Measurements from ENCODE around the gene TIMP1.

The TIMP1 gene

GRCh38 chrX:47562615-47563243 is 19.5 kb upstream of the TIMP1 start:
- H3K9ac ChIP-seq (ENCODE audit: low read length) = no peak overlapping the region
- H3K4me1 ChIP-seq (ENCODE audit: control insufficient read depth, insufficient read depth, low read length) = peaks cover 8% of the 10 kb centered on the region; the same call in 1 of the 2 replicates
- no peak overlapping the region for H3K27ac ChIP-seq (ENCODE audit: low read depth, low read length)
- no peaks in the 10 kb centered on the region for H3K27me3 ChIP-seq (ENCODE audit: control insufficient read depth, insufficient read depth, low read length)
- H3K4me3 ChIP-seq (ENCODE audit: low read depth, low read length) = no peak overlapping the region
- H3K36me3 ChIP-seq (ENCODE audit: control insufficient read depth, insufficient read depth, low read length) = peaks cover 43% of the 10 kb centered on the region
- peaks cover 5% of the 10 kb centered on the region; the same call in 1 of the 2 replicates for H3K9me3 ChIP-seq (ENCODE audit: control insufficient read depth, insufficient read depth, low read depth, low read length)

- Histone ChIP-seq H3K9me3 (ENCODE audit: control insufficient read depth, insufficient read depth, low read depth, low read length) (peaks cover 7% of the 10 kb centered on the region; the same call in 1 of the 2 replicates), H3K4me1 (ENCODE audit: control insufficient read depth, insufficient read depth, low read length) (peaks cover 8% of the 10 kb centered on the region; the same call in 1 of the 2 replicates), H3K36me3 (ENCODE audit: control insufficient read depth, insufficient read depth, low read length) (peaks cover 53% of the 10 kb centered on the region)
Observed at GRCh38 chrX:47563801-47564315, 18.4 kb upstream of the TIMP1 start.

GRCh38 chrX:47564438-47565085 is 17.7 kb upstream of the TIMP1 start:
- Histone ChIP-seq H3K36me3 (ENCODE audit: control insufficient read depth, insufficient read depth, low read length) (peaks cover 59% of the 10 kb centered on the region), H3K27ac (ENCODE audit: low read depth, low read length) (no peak overlapping the region), H3K4me3 (ENCODE audit: low read depth, low read length) (no peak overlapping the region), H3K27me3 (ENCODE audit: control insufficient read depth, insufficient read depth, low read length) (no peaks in the 10 kb centered on the region), H3K9me3 (ENCODE audit: control insufficient read depth, insufficient read depth, low read depth, low read length) (peaks cover 7% of the 10 kb centered on the region; the same call in 1 of the 2 replicates), H3K4me1 (ENCODE audit: control insufficient read depth, insufficient read depth, low read length) (peaks cover 8% of the 10 kb centered on the region; the same call in 1 of the 2 replicates), H3K9ac (ENCODE audit: low read length) (no peak overlapping the region)

More at GRCh38 chrX:47563801-47564315, 18.4 kb upstream of the TIMP1 start:
- Histone ChIP-seq H3K4me3 (ENCODE audit: low read depth, low read length) (no peak overlapping the region), H3K9ac (ENCODE audit: low read length) (no peak overlapping the region), H3K27ac (ENCODE audit: low read depth, low read length) (no peak overlapping the region), H3K27me3 (ENCODE audit: control insufficient read depth, insufficient read depth, low read length) (no peaks in the 10 kb centered on the region)

DNA sequence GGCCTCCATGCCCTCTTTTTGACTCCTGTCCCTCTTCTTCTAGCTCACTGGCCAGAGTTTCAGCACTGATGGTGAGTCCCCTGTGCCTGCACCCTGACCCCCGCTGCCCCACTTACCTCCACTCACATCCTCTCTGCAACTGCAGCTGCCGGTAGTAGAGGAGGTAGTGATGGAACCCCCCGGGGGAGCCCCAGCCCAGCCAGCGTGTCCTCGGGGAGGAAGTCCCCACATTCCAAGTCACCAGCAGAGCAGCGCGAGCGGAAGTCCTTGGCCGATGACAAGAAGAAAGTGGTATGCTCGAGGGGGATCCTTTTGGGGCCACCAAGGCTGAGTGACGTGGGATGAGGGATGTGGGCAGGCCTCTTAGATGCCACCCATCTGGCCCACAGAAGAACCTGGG is 15.4 kb upstream of the TIMP1 start:
- H3K36me3 ChIP-seq (ENCODE audit: control insufficient read depth, insufficient read depth, low read length) = peaks cover 82% of the 10 kb centered on the region
- H3K9ac ChIP-seq (ENCODE audit: low read length) = no peak overlapping the region
- H3K27ac ChIP-seq (ENCODE audit: low read depth, low read length) = no peak overlapping the region
- H3K4me1 ChIP-seq (ENCODE audit: control insufficient read depth, insufficient read depth, low read length) = 0 out of 2 replicates have a peak, but pooled peaks cover 1% of the 10 kb centered on the region
- H3K4me3 ChIP-seq (ENCODE audit: low read depth, low read length) = no peak overlapping the region
- peaks cover 12% of the 10 kb centered on the region; the same call in 1 of the 2 replicates for H3K9me3 ChIP-seq (ENCODE audit: control insufficient read depth, insufficient read depth, low read depth, low read length)
- no peaks in the 10 kb centered on the region for H3K27me3 ChIP-seq (ENCODE audit: control insufficient read depth, insufficient read depth, low read length)

DNA sequence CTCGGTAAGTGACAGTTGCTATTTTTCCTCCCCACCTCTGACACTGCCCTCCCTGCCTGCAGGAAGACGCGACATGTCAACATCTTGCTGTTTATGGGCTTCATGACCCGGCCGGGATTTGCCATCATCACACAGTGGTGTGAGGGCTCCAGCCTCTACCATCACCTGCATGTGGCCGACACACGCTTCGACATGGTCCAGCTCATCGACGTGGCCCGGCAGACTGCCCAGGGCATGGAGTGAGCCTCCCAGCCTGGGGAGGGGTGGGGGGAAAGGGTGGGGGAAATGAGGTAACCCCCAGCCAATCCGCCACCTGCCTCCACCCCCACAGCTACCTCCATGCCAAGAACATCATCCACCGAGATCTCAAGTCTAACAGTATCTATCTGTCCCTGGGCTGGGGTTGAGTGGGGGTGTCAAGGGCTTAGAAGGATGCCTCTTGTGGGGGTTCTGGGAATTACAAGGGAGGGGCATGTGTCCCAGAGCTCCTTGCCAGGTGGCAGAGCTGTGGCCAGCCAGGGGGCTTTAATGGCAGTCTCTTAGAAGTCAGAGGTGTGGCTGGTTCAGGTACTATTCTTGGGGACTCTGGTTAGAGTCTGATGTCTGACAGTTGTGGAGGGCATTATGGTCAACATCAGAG is 13.5 kb upstream of the TIMP1 start:
- peaks cover 18% of the 10 kb centered on the region; the same call in 1 of the 2 replicates for H3K9me3 ChIP-seq (ENCODE audit: control insufficient read depth, insufficient read depth, low read depth, low read length)
- H3K9ac ChIP-seq (ENCODE audit: low read length) = no peak overlapping the region
- H3K27ac ChIP-seq (ENCODE audit: low read depth, low read length) = no peak overlapping the region
- no peak overlapping the region for H3K4me3 ChIP-seq (ENCODE audit: low read depth, low read length)
- peaks cover 73% of the 10 kb centered on the region for H3K36me3 ChIP-seq (ENCODE audit: control insufficient read depth, insufficient read depth, low read length)
- no peaks in the 10 kb centered on the region for H3K27me3 ChIP-seq (ENCODE audit: control insufficient read depth, insufficient read depth, low read length)
- H3K4me1 ChIP-seq (ENCODE audit: control insufficient read depth, insufficient read depth, low read length) = peaks cover 13% of the 10 kb centered on the region

DNA sequence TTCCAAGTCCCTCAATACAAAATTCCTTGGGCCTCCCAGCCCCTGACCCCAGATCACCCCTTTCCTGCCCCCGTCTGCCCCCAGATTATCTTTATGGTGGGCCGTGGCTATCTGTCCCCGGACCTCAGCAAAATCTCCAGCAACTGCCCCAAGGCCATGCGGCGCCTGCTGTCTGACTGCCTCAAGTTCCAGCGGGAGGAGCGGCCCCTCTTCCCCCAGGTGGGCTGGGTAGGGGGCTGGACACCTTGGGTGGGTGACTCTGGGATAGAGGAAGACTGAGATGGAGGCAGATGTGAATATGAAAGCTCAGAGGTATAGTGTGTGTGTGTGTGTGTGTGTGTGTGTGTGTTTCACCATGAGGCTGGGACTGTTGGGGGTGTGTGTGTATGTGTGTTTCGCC is 11.4 kb upstream of the TIMP1 start:
- no peak overlapping the region for H3K9ac ChIP-seq (ENCODE audit: low read length)
- no peak overlapping the region for H3K4me3 ChIP-seq (ENCODE audit: low read depth, low read length)
- H3K9me3 ChIP-seq (ENCODE audit: control insufficient read depth, insufficient read depth, low read depth, low read length) = peaks cover 18% of the 10 kb centered on the region; the same call in 1 of the 2 replicates
- peaks cover 24% of the 10 kb centered on the region for H3K4me1 ChIP-seq (ENCODE audit: control insufficient read depth, insufficient read depth, low read length)
- no peak overlapping the region for H3K27ac ChIP-seq (ENCODE audit: low read depth, low read length)
- no peaks in the 10 kb centered on the region for H3K27me3 ChIP-seq (ENCODE audit: control insufficient read depth, insufficient read depth, low read length)
- peaks cover 57% of the 10 kb centered on the region for H3K36me3 ChIP-seq (ENCODE audit: control insufficient read depth, insufficient read depth, low read length)

DNA sequence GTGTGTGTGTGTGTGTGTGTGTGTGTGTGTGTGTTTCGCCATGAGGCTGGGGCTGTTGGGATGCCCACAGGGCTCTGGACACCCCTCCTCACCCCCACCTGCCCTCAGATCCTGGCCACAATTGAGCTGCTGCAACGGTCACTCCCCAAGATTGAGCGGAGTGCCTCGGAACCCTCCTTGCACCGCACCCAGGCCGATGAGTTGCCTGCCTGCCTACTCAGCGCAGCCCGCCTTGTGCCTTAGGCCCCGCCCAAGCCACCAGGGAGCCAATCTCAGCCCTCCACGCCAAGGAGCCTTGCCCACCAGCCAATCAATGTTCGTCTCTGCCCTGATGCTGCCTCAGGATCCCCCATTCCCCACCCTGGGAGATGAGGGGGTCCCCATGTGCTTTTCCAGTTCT is 11.0 kb upstream of the TIMP1 start:
- H3K27me3 ChIP-seq (ENCODE audit: control insufficient read depth, insufficient read depth, low read length) = no peaks in the 10 kb centered on the region

GRCh38 chrX:47571896-47572295 is 10.3 kb upstream of the TIMP1 start:
- Histone ChIP-seq H3K4me3 (ENCODE audit: low read depth, low read length) (no peak overlapping the region), H3K4me1 (ENCODE audit: control insufficient read depth, insufficient read depth, low read length) (peaks cover 24% of the 10 kb centered on the region), H3K9ac (ENCODE audit: low read length) (no peak overlapping the region), H3K27me3 (ENCODE audit: control insufficient read depth, insufficient read depth, low read length) (no peaks in the 10 kb centered on the region), H3K36me3 (ENCODE audit: control insufficient read depth, insufficient read depth, low read length) (peaks cover 48% of the 10 kb centered on the region), H3K9me3 (ENCODE audit: control insufficient read depth, insufficient read depth, low read depth, low read length) (peaks cover 20% of the 10 kb centered on the region; the same call in 1 of the 2 replicates), H3K27ac (ENCODE audit: low read depth, low read length) (no peak overlapping the region)

More for the DNA sequence above, 11.0 kb upstream of the TIMP1 start:
- Histone ChIP-seq H3K9me3 (ENCODE audit: control insufficient read depth, insufficient read depth, low read depth, low read length) (peaks cover 19% of the 10 kb centered on the region; the same call in 1 of the 2 replicates), H3K27ac (ENCODE audit: low read depth, low read length) (no peak overlapping the region), H3K4me3 (ENCODE audit: low read depth, low read length) (no peak overlapping the region), H3K36me3 (ENCODE audit: control insufficient read depth, insufficient read depth, low read length) (peaks cover 55% of the 10 kb centered on the region), H3K4me1 (ENCODE audit: control insufficient read depth, insufficient read depth, low read length) (peaks cover 24% of the 10 kb centered on the region), H3K9ac (ENCODE audit: low read length) (no peak overlapping the region)

- peak overlapping the region; percentile 94 for H3K9ac ChIP-seq (ENCODE audit: low read length)
- H3K27me3 ChIP-seq (ENCODE audit: control insufficient read depth, insufficient read depth, low read length) = no peaks in the 10 kb centered on the region
- H3K4me1 ChIP-seq (ENCODE audit: control insufficient read depth, insufficient read depth, low read length) = peaks cover 24% of the 10 kb centered on the region
- H3K9me3 ChIP-seq (ENCODE audit: control insufficient read depth, insufficient read depth, low read depth, low read length) = peaks cover 20% of the 10 kb centered on the region; the same call in 1 of the 2 replicates
- peak overlapping the region; percentile 47; the same call in 1 of the 2 replicates for H3K27ac ChIP-seq (ENCODE audit: low read depth, low read length)
- peak overlapping the region; percentile 70; the same call in 1 of the 2 replicates for H3K4me3 ChIP-seq (ENCODE audit: low read depth, low read length)
- peaks cover 39% of the 10 kb centered on the region for H3K36me3 ChIP-seq (ENCODE audit: control insufficient read depth, insufficient read depth, low read length)
Observed at GRCh38 chrX:47572773-47573340, 9.4 kb upstream of the TIMP1 start.

DNA sequence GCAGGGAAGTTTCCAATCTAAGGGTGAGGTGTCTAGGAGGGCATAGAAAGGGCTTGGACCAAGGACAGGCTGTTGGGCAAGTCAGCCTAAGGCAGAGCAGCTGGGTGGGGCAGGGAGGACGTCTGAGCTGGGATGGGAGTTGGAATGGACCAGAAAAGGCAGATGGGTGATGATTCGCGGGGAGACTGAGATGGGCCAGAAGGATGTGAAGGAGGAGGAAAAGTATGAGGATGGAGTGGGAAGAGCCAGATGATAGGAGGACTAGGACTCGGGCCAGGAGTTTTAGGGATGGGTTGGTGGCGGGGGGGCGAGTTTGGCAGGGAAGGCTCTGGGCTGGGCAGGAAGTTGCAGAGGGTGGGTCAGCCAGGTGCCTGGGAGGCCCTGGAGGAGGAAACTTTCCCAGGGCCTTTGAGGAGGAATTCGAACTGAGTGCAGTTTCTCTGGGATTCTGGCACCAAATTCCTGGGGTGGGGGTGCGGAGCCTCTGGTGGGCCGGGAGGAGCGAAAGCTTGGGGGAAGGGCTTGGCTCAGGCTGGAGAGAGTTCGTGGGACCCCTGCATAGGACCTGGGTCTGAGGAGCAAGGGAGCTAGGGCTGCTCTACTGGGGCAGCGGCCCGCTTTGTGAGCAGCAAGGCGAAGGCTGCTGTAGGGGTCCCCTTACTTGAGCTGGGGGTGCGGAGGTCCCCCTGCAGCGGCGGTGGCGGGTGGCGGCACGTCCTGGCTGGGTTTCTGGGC is 8.7 kb upstream of the TIMP1 start:
- H3K9me3 ChIP-seq (ENCODE audit: control insufficient read depth, insufficient read depth, low read depth, low read length) = peaks cover 19% of the 10 kb centered on the region; the same call in 1 of the 2 replicates
- no peaks in the 10 kb centered on the region for H3K27me3 ChIP-seq (ENCODE audit: control insufficient read depth, insufficient read depth, low read length)
- peaks cover 32% of the 10 kb centered on the region for H3K36me3 ChIP-seq (ENCODE audit: control insufficient read depth, insufficient read depth, low read length)
- H3K4me3 ChIP-seq (ENCODE audit: low read depth, low read length) = peak overlapping the region; percentile 70
- H3K27ac ChIP-seq (ENCODE audit: low read depth, low read length) = peak overlapping the region; percentile 99
- H3K4me1 ChIP-seq (ENCODE audit: control insufficient read depth, insufficient read depth, low read length) = peaks cover 24% of the 10 kb centered on the region
- H3K9ac ChIP-seq (ENCODE audit: low read length) = peak overlapping the region; percentile 94
